Left forelimb (tissue), 1 donor: ENCODE results near the gene PEX6.

Source experiments
- DNase-seq: peaks from one replicate; pipeline ENCODE4 v3.0.0-alpha.2; 2018; ENCODE audit warnings: low spot score

PEX6 gene

DNA sequence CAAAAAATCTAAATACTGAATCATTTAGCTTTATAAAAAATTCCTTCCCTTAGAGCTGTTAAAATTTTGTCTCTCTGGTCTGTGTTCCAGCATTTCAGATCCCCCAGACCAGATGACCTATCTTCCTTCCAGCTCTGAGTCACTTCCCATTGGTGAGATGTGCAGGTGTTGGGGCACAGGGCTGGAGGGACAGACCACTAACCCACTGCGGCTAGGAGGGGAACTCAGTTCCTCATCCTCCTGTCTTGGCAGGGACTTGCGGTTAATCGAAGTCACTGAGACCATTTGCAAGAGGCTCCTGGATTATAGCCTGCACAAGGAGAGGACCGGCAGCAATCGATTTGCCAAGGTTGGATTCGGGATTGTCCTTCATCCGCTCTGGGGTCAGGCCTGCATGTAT, 43.7 kb downstream of the PEX6 start:
- DNase-seq, result no peak

DNA sequence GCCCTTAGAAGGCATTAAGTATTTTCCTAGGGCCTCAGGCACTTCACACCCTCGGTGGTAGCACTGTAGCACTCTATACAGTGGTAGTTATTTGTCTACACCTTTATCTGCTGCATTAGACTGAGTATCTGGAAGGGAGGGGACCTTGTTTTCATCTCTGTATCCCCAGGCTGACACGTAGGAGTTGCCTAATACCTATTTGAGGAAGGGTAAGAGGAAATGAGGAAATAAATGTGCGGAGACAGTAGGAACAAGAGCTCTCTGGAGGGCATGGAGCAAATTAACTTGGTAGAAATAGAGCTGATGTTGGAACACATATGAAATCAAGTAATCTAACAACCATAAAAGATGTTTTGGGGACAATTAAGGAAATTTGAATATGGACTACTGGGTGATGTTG, 45.8 kb downstream of the PEX6 start:
- DNase-seq, result no peak

DNA sequence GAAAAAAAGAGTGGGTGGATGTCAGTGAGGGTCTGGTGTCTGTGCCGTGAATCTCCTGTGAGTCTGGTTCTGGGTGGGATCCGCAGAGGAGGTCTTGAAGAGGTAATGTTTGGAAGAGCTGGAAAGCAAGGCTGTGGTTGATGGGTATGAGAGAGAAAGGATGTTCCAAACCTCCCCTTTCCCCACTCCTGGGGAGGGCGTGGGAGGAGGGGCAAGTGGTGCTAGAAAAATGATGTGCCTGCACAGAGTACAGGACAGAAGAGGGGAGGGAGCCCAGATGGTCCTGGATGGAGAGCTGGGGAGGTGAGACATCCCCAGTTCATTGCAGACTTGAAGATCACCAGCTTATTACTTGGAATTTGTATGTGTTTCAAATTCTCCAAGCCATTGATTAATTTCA, 46.6 kb downstream of the PEX6 start:
- no peak for DNase-seq

DNA sequence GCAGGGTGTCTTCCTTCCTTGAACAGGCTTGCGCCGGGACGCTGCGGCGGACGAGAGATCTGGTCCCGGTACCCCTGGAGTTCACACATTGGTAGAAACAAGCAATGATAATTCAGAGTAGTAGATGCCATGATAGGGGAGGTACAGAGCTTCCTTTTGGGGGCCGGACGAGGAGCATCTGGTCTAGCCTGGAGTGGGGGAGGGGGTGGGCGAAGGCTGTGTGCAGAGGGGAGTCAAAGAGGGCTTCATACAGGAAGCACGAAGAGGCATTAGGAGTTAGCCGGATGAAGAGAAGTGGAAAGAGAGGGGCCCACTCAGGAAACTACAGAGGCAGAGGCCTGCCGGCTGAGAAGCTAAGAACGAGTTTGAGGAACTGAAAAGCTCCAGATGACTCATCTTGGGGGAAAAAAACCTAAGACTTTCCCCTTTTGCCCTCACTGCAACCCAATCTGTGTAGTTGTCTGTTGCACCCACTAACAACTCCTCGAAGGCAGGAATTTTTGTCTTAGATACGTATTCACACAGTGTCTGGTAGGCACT, 49.1 kb downstream of the PEX6 start:
- no peak for DNase-seq

DNA sequence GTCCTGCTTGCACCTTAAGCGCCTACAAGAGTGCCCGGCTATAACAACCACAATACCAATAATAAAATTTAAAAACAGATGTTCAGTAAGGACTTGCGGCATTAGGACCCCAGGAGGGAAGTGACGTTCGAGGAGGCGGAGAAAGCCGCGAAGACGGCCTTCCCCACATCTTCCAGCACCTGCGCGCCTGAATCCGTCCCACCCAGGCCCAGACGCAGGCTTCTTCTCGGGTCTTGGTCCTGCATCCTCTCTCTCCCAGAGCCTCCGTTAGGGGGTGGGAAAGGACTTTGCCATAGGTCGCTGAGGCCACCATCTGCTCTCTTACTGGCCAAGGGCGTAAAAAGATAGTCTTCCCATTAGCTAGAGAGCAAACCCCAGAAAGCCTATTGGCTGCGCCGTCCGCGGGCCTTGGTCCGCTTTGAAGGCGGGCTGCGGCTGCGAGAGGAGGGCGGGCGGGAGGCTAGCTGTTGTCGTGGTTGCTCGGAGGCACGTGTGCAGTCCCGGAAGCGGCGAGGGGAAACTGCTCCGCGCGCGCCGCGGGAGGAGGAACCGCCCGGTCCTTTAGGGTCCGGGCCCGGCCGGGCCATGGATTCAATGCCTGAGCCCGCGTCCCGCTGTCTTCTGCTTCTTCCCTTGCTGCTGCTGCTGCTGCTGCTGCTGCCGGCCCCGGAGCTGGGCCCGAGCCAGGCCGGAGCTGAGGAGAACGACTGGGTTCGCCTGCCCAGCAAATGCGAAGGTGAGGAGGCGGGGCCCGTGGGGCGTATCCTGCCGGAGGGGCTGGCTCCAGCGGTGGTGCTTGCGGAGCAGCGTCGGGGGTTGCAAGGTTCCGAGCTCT, 49.8 kb downstream of the PEX6 start, which contains the start of gene CNPY3:
Gene CNPY3, plus strand, starts transcription at position 495 of the 835 bp plus-strand sequence. Its CDS starts 91 bp downstream, at position 586.
- DNase-seq, result peak; percentile 94

DNA sequence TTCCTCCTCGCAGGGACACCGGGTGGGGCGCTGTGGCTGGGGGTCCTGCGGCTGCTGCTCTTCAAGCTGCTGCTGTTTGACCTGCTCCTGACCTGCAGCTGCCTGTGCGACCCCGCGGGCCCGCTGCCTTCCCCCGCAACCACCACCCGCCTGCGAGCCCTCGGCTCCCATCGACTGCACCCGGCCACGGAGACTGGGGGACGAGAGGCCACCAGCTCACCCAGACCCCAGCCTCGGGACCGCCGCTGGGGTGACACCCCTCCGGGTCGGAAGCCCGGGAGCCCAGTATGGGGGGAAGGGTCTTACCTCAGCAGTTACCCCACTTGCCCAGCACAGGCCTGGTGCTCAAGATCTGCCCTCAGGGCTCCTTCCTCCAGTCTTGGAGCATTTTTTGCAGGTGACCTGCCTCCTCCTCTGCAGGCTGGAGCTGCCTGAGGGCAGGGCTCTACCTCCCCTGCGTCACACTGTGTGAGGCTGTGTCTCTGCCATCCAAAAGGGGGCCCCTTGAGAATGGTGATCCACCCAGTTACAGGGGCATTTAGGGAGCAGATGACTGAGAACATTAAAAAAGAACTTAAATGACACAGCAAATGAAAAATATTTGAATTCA, 53.6 kb downstream of the PEX6 start:
- no peak for DNase-seq

DNA sequence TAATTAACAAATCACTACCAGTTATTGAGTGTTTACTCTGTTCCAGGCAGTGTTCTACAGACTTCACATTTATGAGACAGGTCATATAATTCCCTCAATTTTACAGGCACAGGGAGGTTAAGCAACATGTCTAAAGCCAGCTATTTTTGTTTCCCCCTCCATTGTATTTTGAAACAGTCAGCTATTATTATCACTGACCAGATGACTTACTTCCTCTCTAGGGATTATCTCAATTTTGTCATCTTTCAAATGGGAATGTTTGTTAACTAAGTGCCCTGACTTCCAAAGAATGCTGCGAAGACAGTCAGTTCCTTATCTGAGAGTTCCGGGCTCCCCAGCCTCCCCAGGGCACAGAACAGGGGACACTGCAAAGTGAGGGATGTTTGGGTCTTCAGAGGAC, 55.3 kb downstream of the PEX6 start:
- no peak for DNase-seq

DNA sequence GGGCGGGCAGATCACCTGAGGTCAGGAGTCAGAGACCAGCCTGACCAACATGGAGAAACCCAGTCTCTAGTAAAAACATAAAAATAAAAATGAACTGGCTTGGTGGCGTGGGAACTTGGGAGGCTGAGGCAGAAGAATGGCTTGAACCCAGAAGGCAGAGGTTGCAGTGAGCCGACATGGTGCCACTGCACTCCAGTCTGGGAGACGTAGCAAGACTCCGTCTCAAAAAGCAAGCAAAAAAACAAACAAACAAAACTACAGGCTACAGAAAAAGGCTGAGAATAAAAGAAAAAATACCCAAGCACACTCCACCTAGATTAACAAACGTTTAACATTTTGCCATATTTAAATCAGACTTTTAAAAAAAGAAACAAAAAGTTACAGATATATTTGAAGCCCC, 57.2 kb downstream of the PEX6 start:
- no peak for DNase-seq

DNA sequence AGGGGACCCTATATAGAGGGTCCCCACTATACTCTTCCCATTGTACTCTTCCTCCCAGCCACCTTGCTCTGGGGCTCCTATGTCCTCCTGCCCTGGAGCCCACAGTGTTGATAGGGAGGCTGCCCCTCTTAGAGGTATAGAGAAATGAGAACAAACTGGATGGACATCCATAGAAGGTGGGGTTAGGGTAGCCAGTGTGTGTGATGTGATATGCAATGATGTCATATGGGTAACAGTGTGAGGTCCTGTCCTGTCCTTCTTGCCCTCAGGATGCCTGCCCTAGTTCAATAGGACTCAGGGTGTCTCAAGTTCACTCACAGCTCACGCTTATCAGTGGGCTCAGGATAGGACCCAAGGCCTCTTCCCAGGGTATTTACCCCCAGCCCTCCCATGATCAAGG, 62.7 kb downstream of the PEX6 start:
- no peak for DNase-seq

DNA sequence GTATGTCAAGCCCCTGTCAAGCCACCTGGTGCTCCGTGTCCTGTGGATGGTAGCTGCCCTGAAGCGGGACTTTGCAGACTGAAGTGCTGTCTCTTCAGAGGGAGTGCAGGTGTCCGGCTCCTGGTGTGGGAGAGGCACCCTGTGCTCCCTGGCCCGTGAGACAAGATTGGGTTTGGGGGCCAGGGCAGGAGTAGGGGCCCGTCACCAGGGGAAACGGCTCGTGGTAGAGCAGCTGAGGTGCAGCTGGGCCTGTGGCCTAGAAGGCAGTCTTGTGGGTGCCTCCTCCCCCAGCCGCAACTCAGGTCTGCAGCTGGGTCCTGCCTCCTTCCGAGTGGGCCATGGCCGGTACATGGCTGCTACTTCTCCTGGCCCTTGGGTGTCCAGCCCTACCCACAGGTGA, 63.2 kb downstream of the PEX6 start, which contains the start of gene PTCRA:
Gene PTCRA, plus strand, starts transcription at position 322 of the 400 bp plus-strand sequence. Its CDS starts 17 bp downstream, at position 339.
- no peak for DNase-seq

DNA sequence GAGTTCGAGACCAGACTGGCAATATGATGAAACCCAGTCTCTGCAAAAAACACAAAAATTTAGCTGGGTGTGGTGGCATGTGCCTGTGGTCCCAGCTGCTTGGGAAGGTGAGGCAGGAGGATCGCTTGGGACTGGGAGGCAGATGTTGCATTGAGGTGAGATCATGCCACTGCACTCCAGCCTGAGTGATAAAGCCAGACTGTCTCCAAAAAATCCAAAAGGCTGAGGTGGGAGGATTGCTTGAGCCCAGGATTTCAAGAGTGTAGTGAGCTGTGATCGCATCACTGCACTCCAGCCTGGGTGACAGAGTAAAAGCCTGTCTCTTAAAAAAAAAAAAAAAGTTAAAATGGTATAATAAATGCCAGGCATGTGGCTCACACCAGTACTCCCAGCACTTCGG, 64.4 kb downstream of the PEX6 start:
- DNase-seq, result no peak
